ENCODE data around the gene SLC17A2. TPM values are rescaled to one million over a fixed set of nuclear protein-coding genes. Genes with fewer than 3 reads are reported as not detected.
A peak's percentile ranks its signal among the peaks of the same experiment; 100 is the strongest.
"Not testable (repeated sequence)": the region's sequence is repeated elsewhere in the genome, so short reads cannot be mapped to it uniquely, and the experiment has no call there.

Gene SLC17A2
- total RNA-seq, 3 donors from 2014 or later: 0.33 TPM; not detected in 2

GRCh38 chr6:25943887-25944286, 13.4 kb upstream of the SLC17A2 start:
- ATAC-seq (no peak), DNase-seq (no peak)
- peaks cover 3% of the 10 kb centered on the region for H3K27me3 Mint-ChIP-seq (ENCODE audit: low read depth)
- H3K4me1 Mint-ChIP-seq (ENCODE audit: low read depth): peaks cover 17% of the 10 kb centered on the region
- peaks cover 8% of the 10 kb centered on the region for H3K9me3 Mint-ChIP-seq
- H3K36me3 Mint-ChIP-seq (ENCODE audit: insufficient read depth): no peaks in the 10 kb centered on the region
- no peak overlapping the region for H3K4me3 Mint-ChIP-seq

- Mint-ChIP-seq H3K4me1 (ENCODE audit: low read depth) (peaks cover 15% of the 10 kb centered on the region), H3K36me3 (ENCODE audit: insufficient read depth) (no peaks in the 10 kb centered on the region), H3K27me3 (ENCODE audit: low read depth) (peaks cover 3% of the 10 kb centered on the region), H3K4me3 (no peak overlapping the region), H3K9me3 (peaks cover 8% of the 10 kb centered on the region)
- DNase-seq (no peak), ATAC-seq (no peak)
Observed at GRCh38 chr6:25942561-25943147, 12.2 kb upstream of the SLC17A2 start.

GRCh38 chr6:25939593-25939992, 9.1 kb upstream of the SLC17A2 start:
- DNase-seq (no peak), ATAC-seq (no peak)
- H3K36me3 Mint-ChIP-seq (ENCODE audit: insufficient read depth): no peaks in the 10 kb centered on the region
- no peaks in the 10 kb centered on the region for H3K9me3 Mint-ChIP-seq
- no peaks in the 10 kb centered on the region for H3K4me1 Mint-ChIP-seq (ENCODE audit: low read depth)
- no peak overlapping the region for H3K4me3 Mint-ChIP-seq
- peaks cover 3% of the 10 kb centered on the region for H3K27me3 Mint-ChIP-seq (ENCODE audit: low read depth)

- no peaks in the 10 kb centered on the region for H3K36me3 Mint-ChIP-seq (ENCODE audit: insufficient read depth)
- H3K4me3 Mint-ChIP-seq: no peak overlapping the region
- DNase-seq (no peak), ATAC-seq (no peak)
- H3K27me3 Mint-ChIP-seq (ENCODE audit: low read depth): peaks cover 7% of the 10 kb centered on the region
- H3K4me1 Mint-ChIP-seq (ENCODE audit: low read depth): no peaks in the 10 kb centered on the region
- no peaks in the 10 kb centered on the region for H3K9me3 Mint-ChIP-seq
Observed at GRCh38 chr6:25935953-25936352, 5.5 kb upstream of the SLC17A2 start.

GRCh38 chr6:25934735-25935313, 4.3 kb upstream of the SLC17A2 start:
- Mint-ChIP-seq H3K9me3 (no peaks in the 10 kb centered on the region), H3K4me3 (no peak overlapping the region), H3K27me3 (ENCODE audit: low read depth) (peaks cover 7% of the 10 kb centered on the region), H3K4me1 (ENCODE audit: low read depth) (no peaks in the 10 kb centered on the region), H3K36me3 (ENCODE audit: insufficient read depth) (no peaks in the 10 kb centered on the region)
- DNase-seq (no peak), ATAC-seq (no peak)

GRCh38 chr6:25934156-25934555, 3.7 kb upstream of the SLC17A2 start:
- ATAC-seq: peak in 1 of 2 donors; percentile 53
- H3K36me3 Mint-ChIP-seq (ENCODE audit: insufficient read depth): no peaks in the 10 kb centered on the region
- peaks cover 7% of the 10 kb centered on the region for H3K27me3 Mint-ChIP-seq (ENCODE audit: low read depth)
- DNase-seq: no peak
- H3K4me1 Mint-ChIP-seq (ENCODE audit: low read depth): no peaks in the 10 kb centered on the region
- H3K9me3 Mint-ChIP-seq: no peaks in the 10 kb centered on the region
- no peak overlapping the region for H3K4me3 Mint-ChIP-seq

GRCh38 chr6:25931411-25931709, 869 bp upstream of the SLC17A2 start:
- Mint-ChIP-seq H3K4me1 (ENCODE audit: low read depth) (no peaks in the 10 kb centered on the region), H3K36me3 (ENCODE audit: insufficient read depth) (no peaks in the 10 kb centered on the region), H3K9me3 (no peaks in the 10 kb centered on the region), H3K27me3 (ENCODE audit: low read depth) (peaks cover 4% of the 10 kb centered on the region), H3K4me3 (no peak overlapping the region)
- ATAC-seq (no peak), DNase-seq (no peak)

GRCh38 chr6:25929785-25930184, 706 bp downstream of the SLC17A2 start:
- not testable (repeated sequence) for H3K4me3 Mint-ChIP-seq; H3K9me3 Mint-ChIP-seq; H3K4me1 Mint-ChIP-seq (ENCODE audit: low read depth); DNase-seq; H3K36me3 Mint-ChIP-seq (ENCODE audit: insufficient read depth); H3K27me3 Mint-ChIP-seq (ENCODE audit: low read depth); ATAC-seq

GRCh38 chr6:25928562-25929324, 1.7 kb downstream of the SLC17A2 start:
- ATAC-seq: no peak
- no peak for DNase-seq
- H3K27me3 Mint-ChIP-seq (ENCODE audit: low read depth): no peaks in the 10 kb centered on the region
- no peaks in the 10 kb centered on the region for H3K36me3 Mint-ChIP-seq (ENCODE audit: insufficient read depth)
- no peak overlapping the region for H3K4me3 Mint-ChIP-seq
- H3K9me3 Mint-ChIP-seq: no peaks in the 10 kb centered on the region
- no peaks in the 10 kb centered on the region for H3K4me1 Mint-ChIP-seq (ENCODE audit: low read depth)

- Mint-ChIP-seq H3K9me3 (no peaks in the 10 kb centered on the region), H3K4me3 (no peak overlapping the region), H3K36me3 (ENCODE audit: insufficient read depth) (no peaks in the 10 kb centered on the region), H3K27me3 (ENCODE audit: low read depth) (no peaks in the 10 kb centered on the region), H3K4me1 (ENCODE audit: low read depth) (no peaks in the 10 kb centered on the region)
- ATAC-seq: no peak
- DNase-seq: no peak
Observed at GRCh38 chr6:25927756-25928216, 2.7 kb downstream of the SLC17A2 start.

- no peaks in the 10 kb centered on the region for H3K4me1 Mint-ChIP-seq (ENCODE audit: low read depth)
- no peaks in the 10 kb centered on the region for H3K36me3 Mint-ChIP-seq (ENCODE audit: insufficient read depth)
- no peak for ATAC-seq
- DNase-seq: no peak
- no peaks in the 10 kb centered on the region for H3K9me3 Mint-ChIP-seq
- H3K27me3 Mint-ChIP-seq (ENCODE audit: low read depth): no peaks in the 10 kb centered on the region
- no peak overlapping the region for H3K4me3 Mint-ChIP-seq
Observed at GRCh38 chr6:25927178-25927577, 3.3 kb downstream of the SLC17A2 start.

- no peak for ATAC-seq
- no peak for DNase-seq
- no peaks in the 10 kb centered on the region for H3K27me3 Mint-ChIP-seq (ENCODE audit: low read depth)
- H3K36me3 Mint-ChIP-seq (ENCODE audit: insufficient read depth): no peaks in the 10 kb centered on the region
- no peaks in the 10 kb centered on the region for H3K9me3 Mint-ChIP-seq
- H3K4me3 Mint-ChIP-seq: no peak overlapping the region
- H3K4me1 Mint-ChIP-seq (ENCODE audit: low read depth): no peaks in the 10 kb centered on the region
Observed at GRCh38 chr6:25925876-25926275, 4.6 kb downstream of the SLC17A2 start.

- peaks cover 9% of the 10 kb centered on the region for H3K4me1 Mint-ChIP-seq (ENCODE audit: low read depth)
- ATAC-seq (no peak), DNase-seq (no peak)
- no peak overlapping the region for H3K4me3 Mint-ChIP-seq
- H3K36me3 Mint-ChIP-seq (ENCODE audit: insufficient read depth): no peaks in the 10 kb centered on the region
- H3K9me3 Mint-ChIP-seq: peaks cover 4% of the 10 kb centered on the region
- no peaks in the 10 kb centered on the region for H3K27me3 Mint-ChIP-seq (ENCODE audit: low read depth)
Observed at GRCh38 chr6:25922301-25922700, 8.2 kb downstream of the SLC17A2 start.

- Mint-ChIP-seq H3K4me3 (no peak overlapping the region), H3K9me3 (peaks cover 4% of the 10 kb centered on the region), H3K27me3 (ENCODE audit: low read depth) (no peaks in the 10 kb centered on the region), H3K36me3 (ENCODE audit: insufficient read depth) (no peaks in the 10 kb centered on the region), H3K4me1 (ENCODE audit: low read depth) (peaks cover 9% of the 10 kb centered on the region)
- DNase-seq (no peak), ATAC-seq (no peak)
Observed at GRCh38 chr6:25921525-25922203, 8.8 kb downstream of the SLC17A2 start.

- H3K4me1 Mint-ChIP-seq (ENCODE audit: low read depth): peaks cover 12% of the 10 kb centered on the region
- DNase-seq: no peak
- peaks cover 4% of the 10 kb centered on the region for H3K9me3 Mint-ChIP-seq
- ATAC-seq: no peak
- no peak overlapping the region for H3K4me3 Mint-ChIP-seq
- no peaks in the 10 kb centered on the region for H3K27me3 Mint-ChIP-seq (ENCODE audit: low read depth)
- no peaks in the 10 kb centered on the region for H3K36me3 Mint-ChIP-seq (ENCODE audit: insufficient read depth)
Observed at GRCh38 chr6:25919657-25920056, 10.8 kb downstream of the SLC17A2 start.

Data from activated T-cell treated with anti-CD3 and anti-CD28 coated beads, Interleukin-2, amount 50 U/mL, for 4 hours (primary cell).